ENCODE data around the gene PRKCZ.

GRCh38 chr1:2085080-2085479, 34.9 kb downstream of the PRKCZ start:
- TF ChIP-seq POLR2AphosphoS2 (IDR thresholded peaks at IDR 0.05; ENCODE audit: low read length) (no peak), E2F1 (CRISPR knock-in tag; IDR thresholded peaks at IDR 0.05) (no peak), CTCF (IDR thresholded peaks at IDR 0.05 in 2 of 3, conservative IDR thresholded peaks at IDR 0.05 in 1 of 3; ENCODE audit: insufficient read depth in 2 of 3, low read depth in 1 of 3, low read length in 3 of 3) (no peak), ESRRA (IDR thresholded peaks at IDR 0.05; ENCODE audit: borderline replicate concordance, low read depth) (no peak), ZNF436 (CRISPR knock-in tag; IDR thresholded peaks at IDR 0.05) (no peak), PKNOX1 (IDR thresholded peaks at IDR 0.05) (no peak), FOXJ2 (tag; IDR thresholded peaks at IDR 0.05) (no peak), CEBPB (tag; IDR thresholded peaks at IDR 0.05) (no peak), RNF219 (CRISPR knock-in tag; IDR thresholded peaks at IDR 0.05) (no peak), RBFOX2 (IDR thresholded peaks at IDR 0.05; ENCODE audit: low read depth, low read length) (no peak), CEBPG (CRISPR knock-in tag; IDR thresholded peaks at IDR 0.05) (no peak), CEBPG (tag; conservative IDR thresholded peaks at IDR 0.05 in 1 of 2, IDR thresholded peaks at IDR 0.05 in 1 of 2) (no peak), EP300 (IDR thresholded peaks at IDR 0.05; ENCODE audit: low read length) (no peak), ZFX (CRISPR knock-in tag; IDR thresholded peaks at IDR 0.05) (no peak), BCLAF1 (IDR thresholded peaks at IDR 0.05; ENCODE audit: borderline replicate concordance in 1 of 2, control insufficient read depth in 1 of 2, low read depth in 2 of 2, low read length in 1 of 2) (no peak)
